ENCODE data around the gene SGMS1.

SGMS1 gene

DNA sequence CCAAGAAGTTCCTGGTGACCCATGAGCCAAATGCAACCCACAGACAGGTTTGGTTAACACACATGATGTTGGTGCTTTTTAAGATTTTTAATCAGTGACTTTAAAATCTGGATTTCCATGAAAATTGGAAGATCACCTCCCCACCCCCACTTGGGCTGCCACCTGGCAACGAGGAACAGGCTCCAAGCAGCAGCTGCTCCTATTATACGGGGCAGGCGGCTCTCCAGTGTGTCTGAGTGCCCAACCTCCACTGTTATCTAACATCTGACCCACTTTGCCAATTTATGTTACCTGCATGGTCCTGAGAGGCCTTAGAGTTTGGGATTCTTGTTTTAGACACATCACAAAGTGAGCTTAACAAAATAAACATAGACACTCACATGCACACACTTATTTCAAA, 56.4 kb downstream of the SGMS1 start:
- Histone ChIP-seq H2BK15ac (ENCODE audit: low read length) (no peak overlapping the region), H2AFZ (ENCODE audit: low read length) (no peak overlapping the region), H3K27ac (replicated peaks; ENCODE audit: low read length) (no peak overlapping the region), H3K4me2 (ENCODE audit: insufficient read depth, low read length, poor library complexity, severe bottlenecking) (no peak overlapping the region), H3K9ac (ENCODE audit: low read depth, low read length, poor library complexity) (no peak overlapping the region), H2BK120ac (ENCODE audit: low read depth, low read length) (no peak overlapping the region), H3K14ac (ENCODE audit: low read length) (no peak overlapping the region), H3K4me3 (ENCODE audit: low read length in 2 of 2) (no peak overlapping the region), H3K18ac (ENCODE audit: low read length) (no peak overlapping the region), H3K36me3 (replicated peaks in 1 of 2; ENCODE audit: control insufficient read depth in 2 of 2, insufficient read depth in 2 of 2, low read length in 2 of 2) (no peaks in the 10 kb centered on the region), H2BK5ac (ENCODE audit: low read length) (no peak overlapping the region), H2BK12ac (ENCODE audit: low read length) (no peak overlapping the region), H4K8ac (ENCODE audit: low read depth, low read length) (no peak overlapping the region), H3K79me1 (ENCODE audit: low read depth, low read length) (no peaks in the 10 kb centered on the region), H4K91ac (ENCODE audit: low read depth, low read length, poor library complexity) (no peak overlapping the region), H3K9me3 (replicated peaks in 1 of 2; ENCODE audit: control insufficient read depth in 2 of 2, insufficient read depth in 1 of 2, low read depth in 1 of 2, low read length in 2 of 2) (no peaks in the 10 kb centered on the region), H3K4me1 (ENCODE audit: control insufficient read depth in 2 of 2, insufficient read depth in 1 of 2, low read depth in 1 of 2, low read length in 2 of 2) (peaks cover 0 to 5% of the 10 kb centered on the region in 2 donors), H3K27me3 (ENCODE audit: control insufficient read depth in 3 of 3, insufficient read depth in 3 of 3, low read depth in 1 of 3, low read length in 3 of 3) (no peaks in the 10 kb centered on the region), H3K23ac (ENCODE audit: low read depth, low read length, poor library complexity) (no peak overlapping the region), H2AK5ac (ENCODE audit: low read depth, low read length) (no peak overlapping the region), H3K4ac (ENCODE audit: low read length) (no peak overlapping the region)
- DNase-seq (ENCODE audit: low spot score): no peak
- WGBS, 2 donors (ENCODE audit: extremely low coverage in 2 of 2, insufficient read length in 2 of 2, insufficient replicate concordance in 1 of 2): no CpG with 5 or more reads among the region's 3 CpGs

DNA sequence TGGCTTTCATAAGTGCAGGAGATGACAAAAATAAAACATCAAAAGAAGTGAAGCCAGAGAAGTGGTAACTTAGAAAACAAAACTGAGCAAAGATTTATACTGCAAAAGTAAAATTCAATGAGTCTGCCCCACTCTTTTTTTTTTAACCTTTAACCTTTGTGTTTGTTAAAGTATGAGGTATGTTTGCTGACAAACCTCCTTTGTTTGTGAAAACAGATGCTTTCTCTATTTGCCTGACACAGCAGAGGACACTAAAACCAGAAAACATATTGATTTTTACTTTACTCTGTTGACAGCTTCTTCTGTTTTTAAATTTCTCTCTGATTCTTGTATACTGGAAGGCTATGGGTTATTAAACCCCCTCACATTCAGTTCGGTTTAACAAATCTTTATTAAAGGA, 57.6 kb downstream of the SGMS1 start:
- Histone ChIP-seq H2BK15ac (ENCODE audit: low read length) (no peak overlapping the region), H3K4me3 (ENCODE audit: low read length in 2 of 2) (no peak overlapping the region), H4K91ac (ENCODE audit: low read depth, low read length, poor library complexity) (no peak overlapping the region), H3K27me3 (ENCODE audit: control insufficient read depth in 3 of 3, insufficient read depth in 3 of 3, low read depth in 1 of 3, low read length in 3 of 3) (no peaks in the 10 kb centered on the region), H2BK12ac (ENCODE audit: low read length) (no peak overlapping the region), H3K9ac (ENCODE audit: low read depth, low read length, poor library complexity) (no peak overlapping the region), H3K4ac (ENCODE audit: low read length) (no peak overlapping the region), H3K9me3 (replicated peaks in 1 of 2; ENCODE audit: control insufficient read depth in 2 of 2, insufficient read depth in 1 of 2, low read depth in 1 of 2, low read length in 2 of 2) (no peaks in the 10 kb centered on the region), H3K79me1 (ENCODE audit: low read depth, low read length) (no peaks in the 10 kb centered on the region), H3K14ac (ENCODE audit: low read length) (no peak overlapping the region), H2BK120ac (ENCODE audit: low read depth, low read length) (no peak overlapping the region), H3K27ac (replicated peaks; ENCODE audit: low read length) (no peak overlapping the region), H2BK5ac (ENCODE audit: low read length) (no peak overlapping the region), H3K36me3 (replicated peaks in 1 of 2; ENCODE audit: control insufficient read depth in 2 of 2, insufficient read depth in 2 of 2, low read length in 2 of 2) (no peaks in the 10 kb centered on the region), H2AFZ (ENCODE audit: low read length) (no peak overlapping the region), H3K4me2 (ENCODE audit: insufficient read depth, low read length, poor library complexity, severe bottlenecking) (no peak overlapping the region), H3K18ac (ENCODE audit: low read length) (no peak overlapping the region), H3K4me1 (ENCODE audit: control insufficient read depth in 2 of 2, insufficient read depth in 1 of 2, low read depth in 1 of 2, low read length in 2 of 2) (no peaks in the 10 kb centered on the region), H2AK5ac (ENCODE audit: low read depth, low read length) (no peak overlapping the region), H3K23ac (ENCODE audit: low read depth, low read length, poor library complexity) (no peak overlapping the region), H4K8ac (ENCODE audit: low read depth, low read length) (no peak overlapping the region)
- DNase-seq (ENCODE audit: low spot score): no peak
- WGBS, 2 donors (ENCODE audit: extremely low coverage in 2 of 2, insufficient read length in 2 of 2, insufficient replicate concordance in 1 of 2): no CpG with 5 or more reads among the region's 1 CpG

DNA sequence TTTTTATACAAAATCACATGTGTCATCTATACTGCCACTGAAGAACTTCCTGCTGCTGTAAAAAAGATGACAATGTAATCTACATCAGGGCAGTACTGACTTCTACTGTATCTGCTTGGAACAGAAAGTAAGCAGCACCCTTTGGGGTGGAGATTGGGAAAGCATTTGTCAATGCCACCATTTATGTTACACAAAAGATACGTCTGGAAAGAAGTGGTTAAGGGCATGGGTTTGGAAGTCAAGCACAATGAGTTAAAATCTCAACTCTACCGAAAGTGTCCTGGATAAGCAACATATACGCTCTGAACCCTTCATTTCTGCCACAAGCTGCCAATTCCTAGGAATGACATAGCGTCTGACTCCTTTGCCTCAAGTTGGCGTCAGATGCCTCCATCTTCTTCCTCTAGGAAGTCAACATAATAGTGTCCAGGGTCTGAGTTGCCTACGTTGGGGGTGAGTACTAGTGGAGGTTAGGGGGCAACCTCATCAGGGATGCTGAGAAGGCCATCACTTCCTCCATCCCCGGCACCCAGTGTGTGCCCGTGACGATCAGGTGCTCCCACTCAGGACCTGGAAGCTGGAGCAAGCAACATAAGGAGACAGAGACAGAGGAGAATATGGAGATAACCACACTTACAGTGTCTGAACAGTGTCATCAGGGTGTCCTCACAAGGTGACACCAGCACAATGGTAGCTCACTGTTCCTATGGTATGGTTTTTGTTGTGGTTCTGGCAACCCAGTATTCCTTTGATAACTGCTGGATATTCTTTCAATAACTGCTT, 58.3 kb downstream of the SGMS1 start:
- Histone ChIP-seq H3K4me2 (ENCODE audit: insufficient read depth, low read length, poor library complexity, severe bottlenecking) (no peak overlapping the region), H3K9me3 (replicated peaks in 1 of 2; ENCODE audit: control insufficient read depth in 2 of 2, insufficient read depth in 1 of 2, low read depth in 1 of 2, low read length in 2 of 2) (no peaks in the 10 kb centered on the region), H3K4me1 (ENCODE audit: control insufficient read depth in 2 of 2, insufficient read depth in 1 of 2, low read depth in 1 of 2, low read length in 2 of 2) (no peaks in the 10 kb centered on the region), H3K4me3 (ENCODE audit: low read length in 2 of 2) (no peak overlapping the region), H2BK5ac (ENCODE audit: low read length) (no peak overlapping the region), H3K23ac (ENCODE audit: low read depth, low read length, poor library complexity) (no peak overlapping the region), H3K14ac (ENCODE audit: low read length) (no peak overlapping the region), H4K8ac (ENCODE audit: low read depth, low read length) (no peak overlapping the region), H4K91ac (ENCODE audit: low read depth, low read length, poor library complexity) (no peak overlapping the region), H3K79me1 (ENCODE audit: low read depth, low read length) (no peaks in the 10 kb centered on the region), H3K27ac (replicated peaks; ENCODE audit: low read length) (no peak overlapping the region), H3K18ac (ENCODE audit: low read length) (no peak overlapping the region), H2BK12ac (ENCODE audit: low read length) (no peak overlapping the region), H2AK5ac (ENCODE audit: low read depth, low read length) (no peak overlapping the region), H2AFZ (ENCODE audit: low read length) (no peak overlapping the region), H3K4ac (ENCODE audit: low read length) (no peak overlapping the region), H3K36me3 (replicated peaks in 1 of 2; ENCODE audit: control insufficient read depth in 2 of 2, insufficient read depth in 2 of 2, low read length in 2 of 2) (no peaks in the 10 kb centered on the region), H3K9ac (ENCODE audit: low read depth, low read length, poor library complexity) (no peak overlapping the region), H2BK120ac (ENCODE audit: low read depth, low read length) (no peak overlapping the region), H2BK15ac (ENCODE audit: low read length) (no peak overlapping the region), H3K27me3 (ENCODE audit: control insufficient read depth in 3 of 3, insufficient read depth in 3 of 3, low read depth in 1 of 3, low read length in 3 of 3) (no peaks in the 10 kb centered on the region)
- no CpG with 5 or more reads among the region's 9 CpGs for WGBS, 2 donors (ENCODE audit: extremely low coverage in 2 of 2, insufficient read length in 2 of 2, insufficient replicate concordance in 1 of 2)
- DNase-seq (ENCODE audit: low spot score): no peak

DNA sequence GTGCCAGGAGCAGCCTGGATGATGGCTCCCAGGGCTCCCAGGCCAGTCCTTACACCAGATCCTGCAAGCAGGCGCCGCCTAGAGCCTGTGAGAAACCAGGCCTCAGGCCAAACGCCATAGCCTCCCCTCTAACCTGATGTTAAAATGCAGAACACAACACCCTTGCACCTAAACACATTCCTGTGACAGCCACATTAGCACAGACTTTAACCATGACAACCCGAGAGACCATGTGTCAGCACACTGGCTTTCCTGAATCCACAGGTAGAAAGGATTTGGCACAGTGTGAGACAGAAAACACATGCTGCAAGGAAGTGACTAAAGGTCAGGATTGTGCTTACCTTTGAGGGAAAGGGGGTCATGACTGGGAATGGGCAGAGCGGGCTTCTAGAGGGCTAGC, 59.9 kb downstream of the SGMS1 start:
- H2BK5ac ChIP-seq (ENCODE audit: low read length): no peak overlapping the region
- no peaks in the 10 kb centered on the region for H3K27me3 ChIP-seq (ENCODE audit: control insufficient read depth in 3 of 3, insufficient read depth in 3 of 3, low read depth in 1 of 3, low read length in 3 of 3)
- no peak overlapping the region for H4K91ac ChIP-seq (ENCODE audit: low read depth, low read length, poor library complexity)
- no peaks in the 10 kb centered on the region for H3K9me3 ChIP-seq (replicated peaks in 1 of 2; ENCODE audit: control insufficient read depth in 2 of 2, insufficient read depth in 1 of 2, low read depth in 1 of 2, low read length in 2 of 2)
- H3K4me1 ChIP-seq (ENCODE audit: control insufficient read depth in 2 of 2, insufficient read depth in 1 of 2, low read depth in 1 of 2, low read length in 2 of 2): no peaks in the 10 kb centered on the region
- no peaks in the 10 kb centered on the region for H3K36me3 ChIP-seq (replicated peaks in 1 of 2; ENCODE audit: control insufficient read depth in 2 of 2, insufficient read depth in 2 of 2, low read length in 2 of 2)
- H2BK15ac ChIP-seq (ENCODE audit: low read length): no peak overlapping the region
- H3K4me2 ChIP-seq (ENCODE audit: insufficient read depth, low read length, poor library complexity, severe bottlenecking): no peak overlapping the region
- H3K79me1 ChIP-seq (ENCODE audit: low read depth, low read length): no peaks in the 10 kb centered on the region
- H2BK120ac ChIP-seq (ENCODE audit: low read depth, low read length): no peak overlapping the region
- H3K14ac ChIP-seq (ENCODE audit: low read length): no peak overlapping the region
- H3K4me3 ChIP-seq (ENCODE audit: low read length in 2 of 2): no peak overlapping the region
- H2BK12ac ChIP-seq (ENCODE audit: low read length): no peak overlapping the region
- no peak overlapping the region for H4K8ac ChIP-seq (ENCODE audit: low read depth, low read length)
- no peak overlapping the region for H3K27ac ChIP-seq (replicated peaks; ENCODE audit: low read length)
- H3K23ac ChIP-seq (ENCODE audit: low read depth, low read length, poor library complexity): no peak overlapping the region
- no peak overlapping the region for H2AFZ ChIP-seq (ENCODE audit: low read length)
- whole genome bisulfite sequencing, 2 donors (ENCODE audit: extremely low coverage in 2 of 2, insufficient read length in 2 of 2, insufficient replicate concordance in 1 of 2): no CpG with 5 or more reads among the region's 5 CpGs
- H2AK5ac ChIP-seq (ENCODE audit: low read depth, low read length): no peak overlapping the region
- no peak overlapping the region for H3K18ac ChIP-seq (ENCODE audit: low read length)
- H3K9ac ChIP-seq (ENCODE audit: low read depth, low read length, poor library complexity): no peak overlapping the region
- no peak overlapping the region for H3K4ac ChIP-seq (ENCODE audit: low read length)
- no peak for DNase-seq (ENCODE audit: low spot score)
